ENCODE measurements around the gene ZC3H10.

DNA sequence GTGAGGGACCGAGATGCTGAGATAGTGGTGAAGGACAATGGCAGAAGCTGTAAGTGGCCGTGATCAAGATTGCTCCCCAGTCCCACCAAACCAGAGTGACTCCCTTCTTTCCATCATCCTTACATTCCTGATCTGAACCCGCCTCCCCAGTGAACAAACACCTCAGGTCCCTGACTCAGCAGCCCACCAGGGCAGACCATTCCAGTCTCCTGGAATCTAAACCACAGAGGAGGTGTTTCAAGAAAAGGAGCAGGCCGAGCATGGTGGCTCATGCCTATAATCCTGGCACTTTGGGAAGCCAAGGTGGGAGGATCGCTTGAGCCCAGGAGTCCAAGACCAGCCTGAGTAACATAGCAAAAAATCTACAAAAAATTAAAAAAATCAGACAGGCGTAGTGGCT, 31.5 kb upstream of the ZC3H10 start:
- TF ChIP-seq, protein P1, sequence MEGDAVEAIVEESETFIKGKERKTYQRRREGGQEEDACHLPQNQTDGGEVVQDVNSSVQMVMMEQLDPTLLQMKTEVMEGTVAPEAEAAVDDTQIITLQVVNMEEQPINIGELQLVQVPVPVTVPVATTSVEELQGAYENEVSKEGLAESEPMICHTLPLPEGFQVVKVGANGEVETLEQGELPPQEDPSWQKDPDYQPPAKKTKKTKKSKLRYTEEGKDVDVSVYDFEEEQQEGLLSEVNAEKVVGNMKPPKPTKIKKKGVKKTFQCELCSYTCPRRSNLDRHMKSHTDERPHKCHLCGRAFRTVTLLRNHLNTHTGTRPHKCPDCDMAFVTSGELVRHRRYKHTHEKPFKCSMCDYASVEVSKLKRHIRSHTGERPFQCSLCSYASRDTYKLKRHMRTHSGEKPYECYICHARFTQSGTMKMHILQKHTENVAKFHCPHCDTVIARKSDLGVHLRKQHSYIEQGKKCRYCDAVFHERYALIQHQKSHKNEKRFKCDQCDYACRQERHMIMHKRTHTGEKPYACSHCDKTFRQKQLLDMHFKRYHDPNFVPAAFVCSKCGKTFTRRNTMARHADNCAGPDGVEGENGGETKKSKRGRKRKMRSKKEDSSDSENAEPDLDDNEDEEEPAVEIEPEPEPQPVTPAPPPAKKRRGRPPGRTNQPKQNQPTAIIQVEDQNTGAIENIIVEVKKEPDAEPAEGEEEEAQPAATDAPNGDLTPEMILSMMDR (IDR thresholded peaks at IDR 0.05): no peak
- no peak for TF ChIP-seq POLR2AphosphoS5 (IDR thresholded peaks at IDR 0.05)
- TF ChIP-seq POLR2A (IDR thresholded peaks at IDR 0.05): no peak
- no peak for TF ChIP-seq EP300 (IDR thresholded peaks at IDR 0.05)

Measured in upper lobe of left lung (tissue), 4 donors.